HCT116 (cell line): Measurements from ENCODE around the gene TMX3. TPM values are rescaled to one million over a fixed set of nuclear protein-coding genes. Genes with fewer than 3 reads are reported as not detected.

Experiments used
- ATAC-seq: fragments of 200-7000 bp; cut with Tn5 transposase; 2 replicates; pipeline ENCODE4 v1.9.1; 2020; ENCODE audit warnings: mild to moderate bottlenecking, moderate library complexity
- BruUV-seq: library from RNA; stranded (reverse); fragments of 400-500 nt; replicated peaks from 2 replicates; lab custom pipeline; 2021; lab: Mats Ljungman, UMichigan
- CTCF ChIA-PET: fragments of 300-600 bp; sonication (Branson Sonifier 250); formaldehyde crosslinking; loops from one replicate; lab custom pipeline; 2021; ENCODE audit warnings: antibody characterized with exemption; lab: Charles Lee
- POLR2A ChIA-PET: fragments of 300-600, 350-600 bp; sonication (Branson Sonifier 250); formaldehyde crosslinking; loops from one replicate; lab custom pipeline; 2021; ENCODE audit warnings: antibody characterized with exemption; lab: Charles Lee
- RAD21 ChIA-PET, 2 experiments: fragments of 300-600 bp; sonication (Branson Sonifier 250); formaldehyde crosslinking; loops; one replicate each; lab custom pipeline; 2023; ENCODE audit warnings: low total read pairs in 2 of 2; ENCODE audit not compliant: uncharacterized antibody in 2 of 2, unreplicated experiment in 2 of 2, low non-redundant PET in 1 of 2; lab: Charles Lee
- DNase-seq: peaks from one replicate; pipeline ENCODE4 v3.0.0-alpha.2; 2010; ENCODE audit warnings: low read depth, low spot score
- H2AFZ ChIP-seq: fragments of 200-600 bp; shearing (Covaris generic), sonication (generic); 2 replicates; pipeline ENCODE4 v1.6.1; 2017; ENCODE audit warnings: low read depth, mixed run types, mixed read lengths, antibody characterized with exemption, low read length; ENCODE audit not compliant: poor library complexity, severe bottlenecking
- H3K27ac ChIP-seq: 2 replicates; pipeline ENCODE4 v1.5.1; 2012; ENCODE audit warnings: low read depth, low read length
- H3K27me3 ChIP-seq: fragments of 200-600 bp; sonication (generic); 2 replicates; pipeline ENCODE4 v1.6.1; 2016; ENCODE audit warnings: mixed run types, low read length, mixed read lengths; ENCODE audit not compliant: insufficient read depth
- H3K36me3 ChIP-seq, 2 experiments: fragments of 200-500 bp in 1 of 2; fragments of 200-600 bp in 1 of 2; sonication (Bioruptor generic) in 1 of 2; sonication (generic) in 1 of 2; 2 replicates each; pipeline versions ENCODE4 v1.5.1 to v1.6.1; 2014 to 2016; ENCODE audit warnings: low read length in 2 of 2, inconsistent platforms in 1 of 2, mixed read lengths in 1 of 2, mixed run types in 1 of 2; ENCODE audit not compliant: insufficient read depth in 2 of 2, control insufficient read depth in 1 of 2
- H3K4me1 ChIP-seq, 2 experiments: fragments of 200-600 bp in 1 of 2; sonication (generic) in 1 of 2; 2 replicates each; pipeline versions ENCODE4 v1.5.1 to v1.6.1; 2012 to 2017; ENCODE audit warnings: low read length in 2 of 2, inconsistent platforms in 1 of 2, mild to moderate bottlenecking in 1 of 2, mixed read lengths in 1 of 2, mixed run types in 1 of 2, moderate library complexity in 1 of 2; ENCODE audit not compliant: insufficient read depth in 2 of 2, control insufficient read depth in 1 of 2
- H3K4me2 ChIP-seq: fragments of 200-600 bp; sonication (generic); 2 replicates; pipeline ENCODE4 v1.6.1; 2017; ENCODE audit warnings: mixed run types, low read length, mixed read lengths
- H3K4me3 ChIP-seq, 2 experiments: fragments of 200-600 bp in 1 of 2; sonication (generic) in 1 of 2; replicated peaks in 1 of 2; 2 replicates each; pipeline ENCODE4 v1.5.1; 2011 to 2016; ENCODE audit warnings: low read length in 2 of 2, control low read depth in 1 of 2, low read depth in 1 of 2, mild to moderate bottlenecking in 1 of 2, mixed read lengths in 1 of 2, mixed run types in 1 of 2
- H3K79me2 ChIP-seq: fragments of 200-600 bp; sonication (generic); 2 replicates; pipeline ENCODE4 v1.6.1; 2017; ENCODE audit warnings: mild to moderate bottlenecking, mixed run types, low read length, moderate library complexity, mixed read lengths; ENCODE audit not compliant: insufficient read depth
- H3K9ac ChIP-seq: fragments of 200-600 bp; sonication (generic); 2 replicates; pipeline ENCODE4 v1.6.1; 2016; ENCODE audit warnings: low read length, mixed read lengths
- H3K9me2 ChIP-seq: fragments of 200-600 bp; sonication (generic), shearing (Covaris generic); 2 replicates; pipeline ENCODE4 v1.6.1; 2017; ENCODE audit warnings: mixed run types, mild to moderate bottlenecking, moderate library complexity; ENCODE audit not compliant: insufficient read depth
- H3K9me3 ChIP-seq, 2 experiments: fragments of 200-500 bp in 1 of 2; fragments of 200-600 bp in 1 of 2; sonication (Bioruptor generic) in 1 of 2; sonication (generic) in 1 of 2; 2 replicates each; pipeline ENCODE4 v1.6.1; 2014 to 2017; ENCODE audit warnings: low read length in 2 of 2, mixed read lengths in 2 of 2, inconsistent platforms in 1 of 2, low read depth in 1 of 2, mild to moderate bottlenecking in 1 of 2, mixed run types in 1 of 2, moderate library complexity in 1 of 2; ENCODE audit not compliant: control insufficient read depth in 1 of 2, insufficient read depth in 1 of 2
- H4K20me1 ChIP-seq: fragments of 200-600 bp; sonication (generic), shearing (Covaris generic); 2 replicates; pipeline ENCODE4 v1.6.1; 2017; ENCODE audit warnings: mixed run types, mild to moderate bottlenecking, moderate library complexity; ENCODE audit not compliant: insufficient read depth
- ATF3 ChIP-seq: IDR thresholded peaks from 2 replicates; pipeline ENCODE4 v1.6.1; 2012
- CBX3 ChIP-seq: IDR thresholded peaks from 2 replicates; pipeline ENCODE4 v1.6.1; 2012; ENCODE audit warnings: low read depth
- CEBPB ChIP-seq: IDR thresholded peaks from 2 replicates; pipeline ENCODE4 v1.6.1; 2012; ENCODE audit warnings: low read depth
- EGR1 ChIP-seq: IDR thresholded peaks from 2 replicates; pipeline ENCODE4 v1.6.1; 2012; ENCODE audit warnings: low read depth
- ELF1 ChIP-seq: IDR thresholded peaks from 2 replicates; pipeline ENCODE4 v1.6.1; 2012; ENCODE audit warnings: low read depth, borderline replicate concordance
- EZH2 ChIP-seq: fragments of 200-600 bp; sonication (generic); IDR thresholded peaks from 2 replicates; pipeline ENCODE4 v1.6.1; 2017; ENCODE audit warnings: antibody characterized with exemption, mixed run types
- EZH2phosphoT487 ChIP-seq: fragments of 200-600 bp; IDR thresholded peaks from 2 replicates; pipeline ENCODE4 v1.6.1; 2018; ENCODE audit warnings: antibody characterized with exemption, borderline replicate concordance
- POLR2A ChIP-seq: IDR thresholded peaks from 2 replicates; pipeline ENCODE4 v1.7.0; 2011; ENCODE audit warnings: borderline replicate concordance; ENCODE audit not compliant: insufficient read depth, insufficient read length; ENCODE audit errors: extremely low read depth
- POLR2AphosphoS5 ChIP-seq: IDR thresholded peaks from 2 replicates; pipeline ENCODE4 v1.6.1; 2011; ENCODE audit warnings: mild to moderate bottlenecking, low read depth, low read length, moderate library complexity
- RAD21 ChIP-seq: IDR thresholded peaks from 2 replicates; pipeline ENCODE4 v1.6.1; 2012; ENCODE audit warnings: low read depth, mild to moderate bottlenecking
- ZBTB33 ChIP-seq: IDR thresholded peaks from 2 replicates; pipeline ENCODE4 v1.6.1; 2011; ENCODE audit warnings: mild to moderate bottlenecking, low read length, moderate library complexity; ENCODE audit not compliant: insufficient replicate concordance; ENCODE audit errors: extremely low read depth
- ZNF274 ChIP-seq: fragments of 200-500 bp; sonication (Bioruptor generic); IDR thresholded peaks from 2 replicates; pipeline ENCODE4 v1.6.1; 2014; ENCODE audit warnings: mild to moderate bottlenecking, low read depth, low read length, inconsistent platforms
- intact Hi-C: fragments of 100-400 bp; cut with micrococcal nuclease; formaldehyde crosslinking; loops from 2 replicates; pipeline ENCODE4 v1.10.0; 2022
- total RNA-seq: library from RNA; stranded (reverse); gene quantifications from one replicate; pipeline ENCODE4 v1.2.1, GENCODE V29; 2021; ENCODE audit not compliant: unreplicated experiment
- TF ChIP-seq, protein P1 (sequence below): IDR thresholded peaks from 2 replicates; pipeline ENCODE4 v1.6.1; 2012; ENCODE audit warnings: low read depth

TMX3 gene
- total RNA-seq, 1 experiment from 2014 or later, result 39.6 TPM

DNA sequence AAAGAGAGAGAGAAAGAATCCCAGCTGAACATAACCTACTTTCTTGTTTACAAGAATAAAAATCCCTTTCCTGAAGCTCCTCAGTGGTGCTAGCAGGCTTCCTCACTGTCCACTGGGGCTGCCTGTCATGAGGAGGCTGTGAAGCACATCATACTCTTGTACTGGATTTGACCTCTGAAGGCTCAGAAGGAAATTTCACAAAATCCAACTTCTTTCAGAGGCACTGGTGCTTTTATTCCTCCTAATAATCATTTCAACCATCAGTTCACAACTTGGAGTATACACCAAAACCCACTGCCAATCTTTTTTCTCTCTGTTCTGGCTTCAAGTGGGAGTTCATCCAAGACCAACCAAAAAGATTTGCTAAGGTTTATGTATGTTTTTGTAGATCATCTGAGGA, 48.5 kb downstream of the TMX3 start:
- Histone ChIP-seq H3K4me1 (no peaks in the 10 kb centered on the region), H3K9me3 (no peaks in the 10 kb centered on the region), H4K20me1 (no peaks in the 10 kb centered on the region), H3K27me3 (no peaks in the 10 kb centered on the region), H3K36me3 (no peaks in the 10 kb centered on the region), H3K79me2 (no peaks in the 10 kb centered on the region), H3K9me2 (no peaks in the 10 kb centered on the region), H2AFZ (no peak overlapping the region), H3K27ac (no peak overlapping the region), H3K4me3 (no peak overlapping the region), H3K4me2 (no peak overlapping the region), H3K9ac (no peak overlapping the region)
- DNase-seq (no peak), ATAC-seq (no peak)
- intact Hi-C loops, result no loop called here
- TF ChIP-seq ATF3 (no peak), CBX3 (no peak), EZH2 (no peak), CEBPB (no peak), ZBTB33 (no peak), POLR2A (no peak), POLR2AphosphoS5 (no peak), RAD21 (no peak), EZH2phosphoT487 (no peak), ELF1 (no peak), EGR1 (no peak), ZNF274 (no peak)
- TF ChIP-seq, protein P1, sequence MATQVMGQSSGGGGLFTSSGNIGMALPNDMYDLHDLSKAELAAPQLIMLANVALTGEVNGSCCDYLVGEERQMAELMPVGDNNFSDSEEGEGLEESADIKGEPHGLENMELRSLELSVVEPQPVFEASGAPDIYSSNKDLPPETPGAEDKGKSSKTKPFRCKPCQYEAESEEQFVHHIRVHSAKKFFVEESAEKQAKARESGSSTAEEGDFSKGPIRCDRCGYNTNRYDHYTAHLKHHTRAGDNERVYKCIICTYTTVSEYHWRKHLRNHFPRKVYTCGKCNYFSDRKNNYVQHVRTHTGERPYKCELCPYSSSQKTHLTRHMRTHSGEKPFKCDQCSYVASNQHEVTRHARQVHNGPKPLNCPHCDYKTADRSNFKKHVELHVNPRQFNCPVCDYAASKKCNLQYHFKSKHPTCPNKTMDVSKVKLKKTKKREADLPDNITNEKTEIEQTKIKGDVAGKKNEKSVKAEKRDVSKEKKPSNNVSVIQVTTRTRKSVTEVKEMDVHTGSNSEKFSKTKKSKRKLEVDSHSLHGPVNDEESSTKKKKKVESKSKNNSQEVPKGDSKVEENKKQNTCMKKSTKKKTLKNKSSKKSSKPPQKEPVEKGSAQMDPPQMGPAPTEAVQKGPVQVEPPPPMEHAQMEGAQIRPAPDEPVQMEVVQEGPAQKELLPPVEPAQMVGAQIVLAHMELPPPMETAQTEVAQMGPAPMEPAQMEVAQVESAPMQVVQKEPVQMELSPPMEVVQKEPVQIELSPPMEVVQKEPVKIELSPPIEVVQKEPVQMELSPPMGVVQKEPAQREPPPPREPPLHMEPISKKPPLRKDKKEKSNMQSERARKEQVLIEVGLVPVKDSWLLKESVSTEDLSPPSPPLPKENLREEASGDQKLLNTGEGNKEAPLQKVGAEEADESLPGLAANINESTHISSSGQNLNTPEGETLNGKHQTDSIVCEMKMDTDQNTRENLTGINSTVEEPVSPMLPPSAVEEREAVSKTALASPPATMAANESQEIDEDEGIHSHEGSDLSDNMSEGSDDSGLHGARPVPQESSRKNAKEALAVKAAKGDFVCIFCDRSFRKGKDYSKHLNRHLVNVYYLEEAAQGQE, result no peak
- ChIA-PET CTCF (no interaction called here), RAD21 (no interaction called here), POLR2A (no interaction called here)
- no TSS peak for BruUV-seq
